ENCODE data around the gene CREBL2. TPM values are rescaled to one million over a fixed set of nuclear protein-coding genes. Genes with fewer than 3 reads are reported as not detected.

The CREBL2 gene
- total and polyA plus RNA-seq, 10 of the 15 experiments (the other 5 are each of a cell fraction or from before 2014, with no cell fraction given), result 4.6 to 19.1 (median 13.5) TPM

DNA sequence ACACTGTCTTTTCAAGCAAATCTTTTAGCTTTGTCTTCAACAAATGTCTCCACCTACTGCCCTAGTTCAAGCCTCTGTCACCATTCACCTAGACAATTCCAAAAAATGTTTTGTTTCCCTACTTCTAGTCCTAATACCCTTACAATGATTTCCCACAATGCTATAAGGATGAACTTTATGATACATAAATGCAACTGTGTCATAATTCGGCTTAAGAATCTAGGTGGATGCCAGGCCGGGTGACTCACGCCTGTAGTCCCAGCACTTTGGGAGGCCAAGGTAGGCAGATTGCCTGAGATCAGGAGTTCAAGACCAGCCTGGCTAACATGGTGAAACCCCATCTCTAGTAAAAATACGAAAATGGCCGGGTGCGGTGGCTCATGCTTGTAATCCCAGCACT, 20.7 kb upstream of the CREBL2 start:
- no peak overlapping the region for H3K9ac ChIP-seq (ENCODE audit: control insufficient read depth, insufficient read depth, low read length)
- ChIA-PET POLR2A (no interaction called here), CTCF (interaction anchor here (0.7 to 1.6 kb wide), 5 partner anchors 10 to 255 kb away, joined by 3 to 6 read pairs (median 5); partner anchors contain the start of gene DUSP16), SMC1A (ENCODE audit: uncharacterized antibody, unreplicated experiment) (interaction anchor here (1.1 to 2.7 kb wide), 4 partner anchors 8 to 117 kb away, joined by 3 to 25 read pairs (median 4); no protein-coding TSS in a partner anchor), RAD21 (ENCODE audit: unreplicated experiment) (interaction anchor here (1.7 kb wide), 1 partner anchor 10 kb away, joined by 5 read pairs; no protein-coding TSS in a partner anchor)
- no peak overlapping the region for H2AFZ ChIP-seq (ENCODE audit: control insufficient read depth, low read depth, low read length)
- H3K4me2 ChIP-seq (ENCODE audit: control insufficient read depth, insufficient read depth), result no peak overlapping the region
- WGBS (ENCODE audit: insufficient coverage, insufficient replicate concordance, low lambda C conversion rate, missing lambda C conversion rate), result 95% methylated on average over 6 of the region's 6 CpGs
- no peaks in the 10 kb centered on the region for H3K27me3 ChIP-seq (replicated peaks in 1 of 2; ENCODE audit: control insufficient read depth in 2 of 2, insufficient read depth in 2 of 2, low read length in 1 of 2)
- no peak for DNase-seq (ENCODE audit: low read depth, low spot score)
- TF ChIP-seq MYB (IDR thresholded peaks at IDR 0.05; ENCODE audit: borderline replicate concordance, low read depth, low read length), result no peak
- TF ChIP-seq TBL1XR1 (IDR thresholded peaks at IDR 0.05; ENCODE audit: low read depth, low read length), result no peak
- no peak for TF ChIP-seq BCL11A (IDR thresholded peaks at IDR 0.05; ENCODE audit: low read depth, low read length)
- no peak for TF ChIP-seq ZNF217 (IDR thresholded peaks at IDR 0.05)
- H3K9me3 ChIP-seq (replicated peaks; ENCODE audit: control insufficient read depth, insufficient read depth, low read length), result no peaks in the 10 kb centered on the region; the same call in 2 of the 3 replicates
- intact Hi-C loops (cut with micrococcal nuclease; ENCODE audit: unreplicated experiment) (no loop called here), in situ Hi-C loops (cut with MboI) (loop anchor here (25.0 kb wide), 1 partner anchor 1029 kb away; no protein-coding TSS in a partner anchor)
- peaks cover 2% of the 10 kb centered on the region; the same call in 1 of the 2 replicates for H3K4me1 ChIP-seq (ENCODE audit: control insufficient read depth, insufficient read depth, low read length)
- FAIRE-seq, result no peak
- H3K36me3 ChIP-seq (ENCODE audit: control insufficient read depth in 2 of 2, insufficient read depth in 2 of 2, low read length in 1 of 2), result no peaks in the 10 kb centered on the region
- H3K4me3 ChIP-seq, result no peak overlapping the region
- BruUV-seq (replicated peaks), result no TSS peak
- H4K20me1 ChIP-seq (ENCODE audit: control insufficient read depth, insufficient read depth), result no peaks in the 10 kb centered on the region
- H3K27ac ChIP-seq (ENCODE audit: control insufficient read depth, insufficient read depth), result no peak overlapping the region
- ATAC-seq, result no peak
- no peaks in the 10 kb centered on the region for H3K79me2 ChIP-seq (ENCODE audit: control insufficient read depth, insufficient read depth, low read length)

DNA sequence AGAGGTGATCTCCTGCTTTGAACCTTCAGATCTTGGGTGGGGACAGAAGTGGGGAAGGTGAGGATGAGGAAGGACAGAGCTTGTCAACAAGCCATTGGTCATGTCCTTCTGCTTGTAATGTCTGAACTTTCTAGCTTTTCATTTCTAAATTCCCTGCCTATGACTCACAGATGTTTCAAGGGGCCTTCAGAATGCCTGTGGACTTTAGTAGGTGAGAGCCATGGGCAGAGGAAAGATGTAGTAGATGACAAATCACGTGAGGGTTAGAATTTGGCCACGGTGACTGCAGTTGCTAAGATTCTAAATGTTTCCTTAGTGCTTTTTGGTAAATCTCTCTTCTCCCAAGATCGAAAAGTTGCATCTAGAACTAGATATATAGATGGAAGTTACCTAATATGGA, 18.7 kb upstream of the CREBL2 start:
- Histone ChIP-seq H3K27me3 (replicated peaks in 1 of 2; ENCODE audit: control insufficient read depth in 2 of 2, insufficient read depth in 2 of 2, low read length in 1 of 2) (no peaks in the 10 kb centered on the region), H3K9ac (ENCODE audit: control insufficient read depth, insufficient read depth, low read length) (no peak overlapping the region), H3K4me3 (no peak overlapping the region), H4K20me1 (ENCODE audit: control insufficient read depth, insufficient read depth) (no peaks in the 10 kb centered on the region), H3K27ac (ENCODE audit: control insufficient read depth, insufficient read depth) (no peak overlapping the region), H2AFZ (ENCODE audit: control insufficient read depth, low read depth, low read length) (no peak overlapping the region), H3K4me1 (ENCODE audit: control insufficient read depth, insufficient read depth, low read length) (no peaks in the 10 kb centered on the region), H3K4me2 (ENCODE audit: control insufficient read depth, insufficient read depth) (no peak overlapping the region), H3K9me3 (replicated peaks; ENCODE audit: control insufficient read depth, insufficient read depth, low read length) (no peaks in the 10 kb centered on the region; the same call in 2 of the 3 replicates), H3K79me2 (ENCODE audit: control insufficient read depth, insufficient read depth, low read length) (no peaks in the 10 kb centered on the region), H3K36me3 (ENCODE audit: control insufficient read depth in 2 of 2, insufficient read depth in 2 of 2, low read length in 1 of 2) (no peaks in the 10 kb centered on the region)
- no TSS peak for BruUV-seq (replicated peaks)
- 25% methylated on average over 3 of the region's 3 CpGs for WGBS (ENCODE audit: insufficient coverage, insufficient replicate concordance, low lambda C conversion rate, missing lambda C conversion rate)
- FAIRE-seq (no peak), DNase-seq (ENCODE audit: low read depth, low spot score) (no peak), ATAC-seq (no peak)
- ChIA-PET RAD21 (ENCODE audit: unreplicated experiment) (interaction anchor here (1.7 kb wide), 1 partner anchor 14 kb away, joined by 8 read pairs; no protein-coding TSS in a partner anchor), POLR2A (interaction anchor here (1.8 kb wide), 1 partner anchor 14 kb away, joined by 6 read pairs; no protein-coding TSS in a partner anchor), CTCF (interaction anchor here (1.5 to 1.8 kb wide), 3 partner anchors 11 to 144 kb away, joined by 4 to 6 read pairs (median 5); no protein-coding TSS in a partner anchor), SMC1A (ENCODE audit: uncharacterized antibody, unreplicated experiment) (interaction anchor here (0.8 to 2.7 kb wide), 7 partner anchors 8 to 348 kb away, joined by 3 to 25 read pairs (median 3); no protein-coding TSS in a partner anchor)
- in situ Hi-C loops (cut with MboI) (loop anchor here (25.0 kb wide), 1 partner anchor 1031 kb away; no protein-coding TSS in a partner anchor), intact Hi-C loops (cut with micrococcal nuclease; ENCODE audit: unreplicated experiment) (no loop called here)
- TF ChIP-seq, protein P1, sequence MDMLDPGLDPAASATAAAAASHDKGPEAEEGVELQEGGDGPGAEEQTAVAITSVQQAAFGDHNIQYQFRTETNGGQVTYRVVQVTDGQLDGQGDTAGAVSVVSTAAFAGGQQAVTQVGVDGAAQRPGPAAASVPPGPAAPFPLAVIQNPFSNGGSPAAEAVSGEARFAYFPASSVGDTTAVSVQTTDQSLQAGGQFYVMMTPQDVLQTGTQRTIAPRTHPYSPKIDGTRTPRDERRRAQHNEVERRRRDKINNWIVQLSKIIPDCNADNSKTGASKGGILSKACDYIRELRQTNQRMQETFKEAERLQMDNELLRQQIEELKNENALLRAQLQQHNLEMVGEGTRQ (IDR thresholded peaks at IDR 0.05; ENCODE audit: borderline replicate concordance, low read depth, low read length), result no peak
- TF ChIP-seq PAX8 (IDR thresholded peaks at IDR 0.05) (no peak), ZNF207 (IDR thresholded peaks at IDR 0.05; ENCODE audit: borderline replicate concordance) (no peak), PML (IDR thresholded peaks at IDR 0.05; ENCODE audit: low read length) (no peak), YY1 (IDR thresholded peaks at IDR 0.05; ENCODE audit: low read depth, low read length) (no peak), SMARCA5 (IDR thresholded peaks at IDR 0.05) (no peak), RAD51 (IDR thresholded peaks at IDR 0.05) (no peak)
- TF ChIP-seq, protein P2, sequence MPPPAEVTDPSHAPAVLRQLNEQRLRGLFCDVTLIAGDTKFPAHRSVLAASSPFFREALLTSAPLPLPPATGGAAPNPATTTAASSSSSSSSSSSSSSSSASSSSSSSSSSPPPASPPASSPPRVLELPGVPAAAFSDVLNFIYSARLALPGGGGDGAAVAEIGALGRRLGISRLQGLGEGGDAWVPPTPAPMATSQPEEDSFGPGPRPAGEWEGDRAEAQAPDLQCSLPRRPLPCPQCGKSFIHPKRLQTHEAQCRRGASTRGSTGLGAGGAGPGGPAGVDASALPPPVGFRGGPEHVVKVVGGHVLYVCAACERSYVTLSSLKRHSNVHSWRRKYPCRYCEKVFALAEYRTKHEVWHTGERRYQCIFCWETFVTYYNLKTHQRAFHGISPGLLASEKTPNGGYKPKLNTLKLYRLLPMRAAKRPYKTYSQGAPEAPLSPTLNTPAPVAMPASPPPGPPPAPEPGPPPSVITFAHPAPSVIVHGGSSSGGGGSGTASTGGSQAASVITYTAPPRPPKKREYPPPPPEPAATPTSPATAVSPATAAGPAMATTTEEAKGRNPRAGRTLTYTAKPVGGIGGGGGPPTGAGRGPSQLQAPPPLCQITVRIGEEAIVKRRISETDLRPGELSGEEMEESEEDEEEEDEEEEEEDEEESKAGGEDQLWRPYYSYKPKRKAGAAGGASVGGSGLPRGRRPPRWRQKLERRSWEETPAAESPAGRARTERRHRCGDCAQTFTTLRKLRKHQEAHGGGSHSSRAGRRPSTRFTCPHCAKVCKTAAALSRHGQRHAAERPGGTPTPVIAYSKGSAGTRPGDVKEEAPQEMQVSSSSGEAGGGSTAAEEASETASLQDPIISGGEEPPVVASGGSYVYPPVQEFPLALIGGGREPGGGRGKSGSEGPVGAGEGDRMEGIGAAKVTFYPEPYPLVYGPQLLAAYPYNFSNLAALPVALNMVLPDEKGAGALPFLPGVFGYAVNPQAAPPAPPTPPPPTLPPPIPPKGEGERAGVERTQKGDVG (CRISPR knock-in tag; IDR thresholded peaks at IDR 0.05), result no peak
- TF ChIP-seq, protein P3, sequence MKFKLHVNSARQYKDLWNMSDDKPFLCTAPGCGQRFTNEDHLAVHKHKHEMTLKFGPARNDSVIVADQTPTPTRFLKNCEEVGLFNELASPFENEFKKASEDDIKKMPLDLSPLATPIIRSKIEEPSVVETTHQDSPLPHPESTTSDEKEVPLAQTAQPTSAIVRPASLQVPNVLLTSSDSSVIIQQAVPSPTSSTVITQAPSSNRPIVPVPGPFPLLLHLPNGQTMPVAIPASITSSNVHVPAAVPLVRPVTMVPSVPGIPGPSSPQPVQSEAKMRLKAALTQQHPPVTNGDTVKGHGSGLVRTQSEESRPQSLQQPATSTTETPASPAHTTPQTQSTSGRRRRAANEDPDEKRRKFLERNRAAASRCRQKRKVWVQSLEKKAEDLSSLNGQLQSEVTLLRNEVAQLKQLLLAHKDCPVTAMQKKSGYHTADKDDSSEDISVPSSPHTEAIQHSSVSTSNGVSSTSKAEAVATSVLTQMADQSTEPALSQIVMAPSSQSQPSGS (IDR thresholded peaks at IDR 0.05; ENCODE audit: low read length), result no peak

Measured in GM12878 (cell line).